Adipocyte (in vitro differentiated cells): ENCODE results near the gene NCOA6.
A peak's percentile ranks its signal among the peaks of the same experiment; 100 is the strongest.

Experiments
- DNase-seq: peaks from one replicate; pipeline ENCODE4 v3.0.0-alpha.2; 2015; ENCODE audit warnings: low read depth
- H3K27me3 ChIP-seq: replicated peaks from 2 replicates; pipeline ENCODE4 v1.7.0; 2013; ENCODE audit warnings: mild to moderate bottlenecking, low read length, moderate library complexity; ENCODE audit not compliant: control insufficient read depth, insufficient read depth
- H3K36me3 ChIP-seq: 2 replicates; pipeline ENCODE4 v1.7.0; 2013; ENCODE audit warnings: low read length, mild to moderate bottlenecking, moderate library complexity; ENCODE audit not compliant: control insufficient read depth, insufficient read depth, severe bottlenecking
- H3K4me1 ChIP-seq: 2 replicates; pipeline ENCODE4 v1.7.0; 2013; ENCODE audit warnings: mild to moderate bottlenecking, low read length, moderate library complexity; ENCODE audit not compliant: control insufficient read depth, insufficient read depth
- H3K4me3 ChIP-seq: 2 replicates; pipeline ENCODE4 v1.7.0; 2013; ENCODE audit warnings: mild to moderate bottlenecking, low read length, moderate library complexity
- H3K9ac ChIP-seq: 2 replicates; pipeline ENCODE4 v1.7.0; 2013; ENCODE audit warnings: mild to moderate bottlenecking, low read length, moderate library complexity
- H3K9me3 ChIP-seq: 2 replicates; pipeline ENCODE4 v1.7.0; 2013; ENCODE audit warnings: mild to moderate bottlenecking, low read length, moderate library complexity; ENCODE audit not compliant: control insufficient read depth

Gene NCOA6

DNA sequence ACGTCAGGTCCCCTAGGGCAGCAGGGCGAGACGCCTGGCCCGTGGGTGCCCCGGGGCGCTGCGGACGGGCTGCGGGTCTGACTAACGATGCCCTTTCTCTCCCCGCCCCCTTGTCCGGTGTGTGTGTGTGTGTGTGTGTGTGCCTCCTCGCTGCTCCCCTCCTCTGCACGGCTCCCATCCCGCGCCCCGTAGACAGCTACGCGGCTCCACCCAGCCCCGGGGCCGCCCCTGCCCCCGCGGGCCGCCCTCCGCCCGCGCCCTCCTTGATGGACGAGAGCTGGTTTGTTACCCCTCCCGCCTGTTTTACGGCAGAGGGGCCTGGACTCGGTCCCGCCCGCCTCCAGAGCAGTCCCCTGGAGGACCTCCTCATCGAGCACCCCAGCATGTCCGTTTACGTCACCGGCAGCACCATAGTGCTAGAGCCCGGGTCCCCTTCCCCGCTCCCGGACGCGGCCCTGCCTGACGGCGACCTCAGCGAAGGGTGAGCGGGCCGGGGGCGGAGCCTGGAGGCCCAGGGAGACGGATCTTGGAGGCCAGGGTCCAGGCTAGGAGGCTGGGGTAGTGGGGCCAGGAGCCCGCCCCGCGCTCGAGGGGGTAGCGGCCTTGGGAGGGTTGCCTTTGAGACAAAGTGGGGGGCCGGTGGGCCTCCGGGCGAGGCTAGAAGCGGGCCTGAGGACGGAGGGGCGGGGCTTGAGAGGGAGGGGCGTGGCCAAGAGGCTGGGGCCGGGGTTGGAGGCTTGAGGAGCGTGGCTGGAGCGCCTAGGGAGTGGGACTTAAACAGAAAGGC is 116.2 kb downstream of the NCOA6 start:
- no peaks in the 10 kb centered on the region for H3K9me3 ChIP-seq
- H3K36me3 ChIP-seq: peaks cover 12% of the 10 kb centered on the region
- peak overlapping the region; percentile 74 for H3K9ac ChIP-seq
- DNase-seq: peak; percentile 91
- peak overlapping the region; percentile 78 for H3K4me3 ChIP-seq
- no peaks in the 10 kb centered on the region for H3K27me3 ChIP-seq
- peaks cover 35% of the 10 kb centered on the region for H3K4me1 ChIP-seq

GRCh38 chr20:34708621-34709043 is 116.8 kb downstream of the NCOA6 start:
- Histone ChIP-seq H3K4me1 (peaks cover 34% of the 10 kb centered on the region), H3K27me3 (no peaks in the 10 kb centered on the region), H3K9me3 (no peaks in the 10 kb centered on the region), H3K9ac (peak overlapping the region; percentile 74), H3K36me3 (peaks cover 9% of the 10 kb centered on the region), H3K4me3 (peak overlapping the region; percentile 78)
- peak; percentile 63 for DNase-seq

GRCh38 chr20:34706912-34707784 is 118.3 kb downstream of the NCOA6 start:
- Histone ChIP-seq H3K36me3 (no peaks in the 10 kb centered on the region), H3K4me1 (peaks cover 33% of the 10 kb centered on the region), H3K9me3 (no peaks in the 10 kb centered on the region), H3K9ac (no peak overlapping the region), H3K4me3 (no peak overlapping the region), H3K27me3 (peaks cover 6% of the 10 kb centered on the region)
- DNase-seq: no peak

GRCh38 chr20:34706302-34706875 is 119.1 kb downstream of the NCOA6 start:
- Histone ChIP-seq H3K4me3 (peak overlapping the region; percentile 94), H3K27me3 (peaks cover 8% of the 10 kb centered on the region), H3K4me1 (peaks cover 33% of the 10 kb centered on the region), H3K9ac (peak overlapping the region; percentile 92), H3K9me3 (no peaks in the 10 kb centered on the region), H3K36me3 (no peaks in the 10 kb centered on the region)
- DNase-seq: no peak

- peaks cover 9% of the 10 kb centered on the region for H3K27me3 ChIP-seq
- peak overlapping the region; percentile 92 for H3K9ac ChIP-seq
- peak overlapping the region; percentile 94 for H3K4me3 ChIP-seq
- H3K4me1 ChIP-seq: peaks cover 33% of the 10 kb centered on the region
- H3K9me3 ChIP-seq: no peaks in the 10 kb centered on the region
- no peaks in the 10 kb centered on the region for H3K36me3 ChIP-seq
- peak; percentile 71 for DNase-seq
Measured at GRCh38 chr20:34705397-34706301, 119.8 kb downstream of the NCOA6 start.

DNA sequence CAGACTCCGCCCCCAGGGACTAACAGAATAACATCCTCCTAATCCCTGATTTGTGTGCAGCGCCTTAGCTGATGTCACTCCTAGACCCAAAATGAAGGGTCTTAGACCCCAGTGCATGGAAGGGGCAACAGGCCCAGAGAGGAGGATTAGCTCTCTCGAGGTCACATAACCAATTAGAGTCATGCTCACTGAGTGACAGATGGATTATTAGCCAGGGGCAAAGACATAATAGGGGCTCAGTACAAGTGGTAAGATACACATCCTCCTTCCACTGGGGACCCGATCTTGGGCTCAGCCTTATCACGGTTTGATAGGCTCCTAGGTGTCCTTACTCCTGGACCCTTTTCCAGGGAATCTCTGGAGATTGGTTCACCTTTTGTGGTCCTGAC is 120.4 kb downstream of the NCOA6 start:
- Histone ChIP-seq H3K9me3 (no peaks in the 10 kb centered on the region), H3K9ac (peak overlapping the region; percentile 92), H3K4me3 (peak overlapping the region; percentile 94), H3K4me1 (peaks cover 33% of the 10 kb centered on the region), H3K36me3 (no peaks in the 10 kb centered on the region), H3K27me3 (peaks cover 9% of the 10 kb centered on the region)
- no peak for DNase-seq

DNA sequence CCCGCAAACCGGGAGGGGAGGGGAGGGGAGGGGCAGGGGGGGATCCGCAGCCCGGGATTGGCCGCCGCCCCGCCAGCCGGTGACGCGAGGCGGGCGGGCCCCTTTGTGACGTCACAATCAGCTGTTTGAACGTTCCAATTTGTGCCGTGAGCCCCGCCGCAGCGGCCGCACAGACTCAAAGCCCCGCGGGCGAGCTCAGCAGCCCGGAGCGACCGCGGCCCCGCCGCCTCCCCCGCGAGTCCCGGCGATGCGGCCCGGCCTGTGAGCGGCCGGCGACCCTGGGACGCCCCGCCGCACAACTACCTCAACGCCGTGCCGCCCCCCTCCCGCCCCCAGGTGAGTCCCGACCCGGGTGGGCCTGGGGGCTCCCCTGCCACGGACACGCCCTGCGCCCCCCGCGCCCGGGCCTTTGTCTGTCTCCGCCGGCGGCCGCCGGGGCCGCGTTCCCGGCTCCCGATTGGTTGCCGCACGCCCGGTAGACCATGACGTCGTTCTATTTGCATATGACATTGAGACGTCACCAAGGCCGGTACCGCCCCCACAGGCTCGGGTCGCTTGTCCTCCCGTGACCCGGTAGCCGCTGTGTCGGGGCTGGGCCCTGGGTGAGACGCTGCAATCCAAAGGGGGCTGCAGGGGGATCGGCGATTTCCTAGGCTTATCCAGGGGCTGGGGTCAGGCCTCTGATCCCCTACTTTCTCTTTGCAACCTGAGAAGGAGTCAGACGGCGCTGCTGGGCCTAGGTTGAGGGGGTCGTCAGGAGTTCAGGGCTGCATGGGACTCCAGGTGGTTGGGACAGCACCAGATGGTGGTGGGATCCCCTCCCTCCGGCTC is 121.1 kb downstream of the NCOA6 start, which contains the start of gene TP53INP2:
Gene TP53INP2, plus strand, starts transcription at position 168 of the 831 bp plus-strand sequence. CDS start 4,396 bp downstream, outside the sequence.
- Histone ChIP-seq H3K4me3 (peak within 1 kb of the TSS; percentile 94), H3K36me3 (no peaks in the 10 kb centered on the region), H3K27me3 (peaks cover 9% of the 10 kb centered on the region), H3K4me1 (peaks cover 33% of the 10 kb centered on the region), H3K9me3 (no peaks in the 10 kb centered on the region), H3K9ac (peak within 1 kb of the TSS; percentile 92)
- DNase-seq: peak; percentile 97

GRCh38 chr20:34703424-34704176 is 121.9 kb downstream of the NCOA6 start:
- Histone ChIP-seq H3K4me1 (peaks cover 33% of the 10 kb centered on the region), H3K4me3 (peak overlapping the region; percentile 94), H3K9me3 (no peaks in the 10 kb centered on the region), H3K27me3 (peaks cover 9% of the 10 kb centered on the region), H3K36me3 (no peaks in the 10 kb centered on the region), H3K9ac (peak overlapping the region; percentile 90)
- DNase-seq: peak; percentile 70

- Histone ChIP-seq H3K27me3 (peaks cover 9% of the 10 kb centered on the region), H3K4me3 (peak overlapping the region; percentile 94)
- no peak for DNase-seq
Measured at GRCh38 chr20:34703061-34703423, 122.4 kb downstream of the NCOA6 start.

More at GRCh38 chr20:34703061-34703423, 122.4 kb downstream of the NCOA6 start:
- Histone ChIP-seq H3K9ac (peak overlapping the region; percentile 90), H3K4me1 (peaks cover 28% of the 10 kb centered on the region), H3K9me3 (no peaks in the 10 kb centered on the region), H3K36me3 (no peaks in the 10 kb centered on the region)
